GM21381 (cell line): ENCODE results near the gene CASTOR1.

Experiments used
- ATAC-seq: cut with Tn5 transposase; IDR thresholded peaks from one replicate; pipeline ENCODE4 v1.9.1; 2021; ENCODE audit warnings: mild to moderate bottlenecking, moderate library complexity; ENCODE audit not compliant: unreplicated experiment

CASTOR1 gene

GRCh38 chr22:30320021-30320556, 30.8 kb upstream of the CASTOR1 start:
- no peak for ATAC-seq

GRCh38 chr22:30318799-30319419, 29.6 kb upstream of the CASTOR1 start:
- no peak for ATAC-seq

GRCh38 chr22:30317778-30318177, 28.5 kb upstream of the CASTOR1 start:
- ATAC-seq = no peak

- ATAC-seq = no peak
Measured at GRCh38 chr22:30315962-30316576, 26.8 kb upstream of the CASTOR1 start.

GRCh38 chr22:30314915-30315314, 25.6 kb upstream of the CASTOR1 start:
- ATAC-seq = no peak

- ATAC-seq = no peak
Measured at GRCh38 chr22:30313527-30314363, 24.4 kb upstream of the CASTOR1 start.

GRCh38 chr22:30312053-30312452, 22.7 kb upstream of the CASTOR1 start:
- no peak for ATAC-seq

- ATAC-seq = no peak
Measured at GRCh38 chr22:30310881-30311771, 21.8 kb upstream of the CASTOR1 start.

GRCh38 chr22:30309951-30310741, 20.8 kb upstream of the CASTOR1 start:
- no peak for ATAC-seq

- no peak for ATAC-seq
Measured at GRCh38 chr22:30308518-30309230, 19.4 kb upstream of the CASTOR1 start.

- ATAC-seq = no peak
Measured at GRCh38 chr22:30308093-30308492, 18.8 kb upstream of the CASTOR1 start.

- ATAC-seq = no peak
Measured at GRCh38 chr22:30307041-30307574, 17.8 kb upstream of the CASTOR1 start.

- ATAC-seq = no peak
Measured at GRCh38 chr22:30306627-30307011, 17.3 kb upstream of the CASTOR1 start.

- ATAC-seq = no peak
Measured at GRCh38 chr22:30305906-30306626, 16.8 kb upstream of the CASTOR1 start.

- ATAC-seq = peak; percentile 30
Measured at GRCh38 chr22:30305519-30305905, 16.2 kb upstream of the CASTOR1 start.

- ATAC-seq = no peak
Measured at GRCh38 chr22:30304495-30305244, 15.4 kb upstream of the CASTOR1 start.

GRCh38 chr22:30302810-30303138, 13.5 kb upstream of the CASTOR1 start:
- ATAC-seq = no peak
